Left lung (tissue), 10 donors: ENCODE measurements around the gene GSTM4. TPM values are rescaled to one million over a fixed set of nuclear protein-coding genes. Genes with fewer than 3 reads are reported as not detected.
A peak's percentile ranks its signal among the peaks of the same experiment; 100 is the strongest.
"Not testable (repeated sequence)": the region's sequence is repeated elsewhere in the genome, so short reads cannot be mapped to it uniquely, and the experiment has no call there.

ENCODE experiments used
- ATAC-seq: fragments of 200-7000 bp; cut with Tn5 transposase; one replicate; pipeline ENCODE4 v1.9.1; 2020; ENCODE audit warnings: moderate library complexity
- DNase-seq, 4 donors: peaks; one replicate each; pipeline ENCODE4 v3.0.0-alpha.2; 2013 to 2020
- H3K27ac ChIP-seq, 2 donors: fragments of 200-600 bp; sonication (generic) in 1 of 2; one replicate each; pipeline versions ENCODE4 v1.5.0 to v1.8.0; 2020 to 2021
- H3K27me3 ChIP-seq, 2 donors: fragments of 200-600 bp; sonication (generic) in 1 of 2; one replicate each; pipeline versions ENCODE4 v1.5.0 to v1.8.0; 2020 to 2021
- H3K36me3 ChIP-seq, 2 donors: fragments of 200-600 bp; sonication (generic) in 1 of 2; one replicate each; pipeline versions ENCODE4 v1.5.0 to v1.8.0; 2020 to 2021
- H3K4me1 ChIP-seq, 2 donors: fragments of 200-600 bp; one replicate each; pipeline ENCODE4 v1.8.0; 2021
- H3K4me3 ChIP-seq, 2 donors: fragments of 200-600 bp; sonication (generic) in 1 of 2; one replicate each; pipeline versions ENCODE4 v1.5.0 to v1.8.0; 2020 to 2021; ENCODE audit warnings: mild to moderate bottlenecking in 1 of 2
- H3K9me3 ChIP-seq, 2 donors: fragments of 200-600 bp; sonication (generic) in 1 of 2; one replicate each; pipeline versions ENCODE4 v1.5.0 to v1.8.0; 2020 to 2021
- intact Hi-C, 2 donors: fragments of 100-400 bp; cut with DNase I; formaldehyde crosslinking; loops; one replicate each; pipeline versions ENCODE4 v1.11.2 to v1.14.2; 2022
- polyA plus RNA-seq, 6 donors: library from polyadenylated mRNA; unstranded; fragments of 120-200 nt; gene quantifications; one replicate each; pipeline ENCODE4 v1.2.1, GENCODE V29; 2013; ENCODE audit not compliant: insufficient read length in 6 of 6
- total RNA-seq, 2 donors: library from RNA; stranded (reverse); fragmentation: NEBNext Ultra II Directional; extraction: Animal tissue kit (Norgen Biotek cat#: 25700); gene quantifications; one replicate each; pipeline ENCODE4 v1.2.1, GENCODE V29; 2021
- TF ChIP-seq, protein P1 (sequence below), 2 donors: fragments of 200-600 bp; sonication (generic) in 1 of 2; IDR thresholded peaks; one replicate each; pipeline versions ENCODE4 v1.5.0 to v1.8.0; 2021; ENCODE audit warnings: antibody characterized with exemption in 2 of 2
- donor health status: DM: no; HTN: yes; CAD: no.
- donor health status: DM: no; HTN: no; CAD: no.

The GSTM4 gene
- total and polyA plus RNA-seq, 8 donors: 20.2 to 37.2 (median 28.9) TPM

DNA sequence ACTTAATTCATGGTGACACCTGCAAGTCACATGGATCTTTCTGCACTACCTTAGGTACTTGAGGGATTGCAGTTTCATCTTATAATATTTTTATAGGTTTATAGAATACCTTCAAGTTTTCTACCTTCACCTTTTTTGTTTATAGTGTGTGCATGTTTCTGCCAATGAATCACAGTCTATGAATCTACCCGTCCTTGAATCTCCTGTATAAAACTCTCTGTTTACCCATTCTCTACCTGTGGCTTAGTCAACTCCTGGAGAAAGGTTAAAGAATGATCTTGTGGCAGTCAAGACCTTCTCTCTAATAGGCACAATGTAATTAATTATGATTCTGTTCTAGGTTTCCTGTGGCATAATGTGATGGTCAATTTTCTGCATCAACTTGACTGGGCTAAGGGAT is 8.8 kb downstream of the GSTM4 start:
- no peaks in the 10 kb centered on the region for H3K27me3 ChIP-seq
- no peak for DNase-seq
- H3K4me1 ChIP-seq: peaks cover 0 to 15% of the 10 kb centered on the region in 2 donors
- H3K9me3 ChIP-seq: no peaks in the 10 kb centered on the region
- TF ChIP-seq, protein P1, sequence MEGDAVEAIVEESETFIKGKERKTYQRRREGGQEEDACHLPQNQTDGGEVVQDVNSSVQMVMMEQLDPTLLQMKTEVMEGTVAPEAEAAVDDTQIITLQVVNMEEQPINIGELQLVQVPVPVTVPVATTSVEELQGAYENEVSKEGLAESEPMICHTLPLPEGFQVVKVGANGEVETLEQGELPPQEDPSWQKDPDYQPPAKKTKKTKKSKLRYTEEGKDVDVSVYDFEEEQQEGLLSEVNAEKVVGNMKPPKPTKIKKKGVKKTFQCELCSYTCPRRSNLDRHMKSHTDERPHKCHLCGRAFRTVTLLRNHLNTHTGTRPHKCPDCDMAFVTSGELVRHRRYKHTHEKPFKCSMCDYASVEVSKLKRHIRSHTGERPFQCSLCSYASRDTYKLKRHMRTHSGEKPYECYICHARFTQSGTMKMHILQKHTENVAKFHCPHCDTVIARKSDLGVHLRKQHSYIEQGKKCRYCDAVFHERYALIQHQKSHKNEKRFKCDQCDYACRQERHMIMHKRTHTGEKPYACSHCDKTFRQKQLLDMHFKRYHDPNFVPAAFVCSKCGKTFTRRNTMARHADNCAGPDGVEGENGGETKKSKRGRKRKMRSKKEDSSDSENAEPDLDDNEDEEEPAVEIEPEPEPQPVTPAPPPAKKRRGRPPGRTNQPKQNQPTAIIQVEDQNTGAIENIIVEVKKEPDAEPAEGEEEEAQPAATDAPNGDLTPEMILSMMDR (IDR thresholded peaks at IDR 0.05): no peak
- no peak overlapping the region for H3K27ac ChIP-seq
- intact Hi-C loops: no loop called here
- H3K4me3 ChIP-seq: no peak overlapping the region
- H3K36me3 ChIP-seq: peaks cover 0 to 6% of the 10 kb centered on the region in 2 donors
- no peak for ATAC-seq

DNA sequence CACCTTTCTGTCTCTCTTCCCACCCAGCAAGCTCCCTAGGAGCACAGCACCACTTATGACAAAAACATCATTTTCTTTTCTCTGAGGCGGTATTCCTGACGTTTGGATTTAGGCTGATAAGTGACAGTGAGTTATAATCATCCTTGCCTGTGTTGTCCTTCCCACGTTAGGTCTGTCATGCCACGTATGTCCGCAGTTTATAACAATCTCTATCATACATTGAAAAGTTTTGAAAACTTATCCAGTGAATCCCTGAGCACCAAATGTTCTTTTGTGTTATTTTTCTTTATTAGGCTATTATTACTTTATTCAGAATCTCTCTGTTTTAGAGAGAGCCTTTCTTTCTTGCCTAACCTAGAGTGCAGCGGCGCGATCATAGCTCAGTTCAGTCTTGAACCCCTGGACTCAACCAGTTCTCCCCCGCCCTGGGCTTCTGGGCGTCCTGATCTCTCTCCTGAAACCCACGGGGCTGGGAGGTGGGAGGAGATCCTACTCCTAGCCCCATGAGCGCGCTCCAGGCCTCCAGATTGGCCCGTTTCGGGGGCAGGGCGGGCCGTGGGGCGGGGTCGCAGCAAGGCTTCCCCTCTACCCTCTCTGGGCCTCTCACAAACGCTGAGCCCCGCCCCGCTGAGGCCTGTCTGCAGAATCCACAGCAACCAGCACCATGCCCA is 11.7 kb downstream of the GSTM4 start, which contains the start of gene GSTM2:
GSTM2 (plus strand) TSS at position 606 of the 671 bp plus-strand sequence; CDS start at position 665, 59 bp downstream.
- DNase-seq: peak; percentile 91 to 98 (median 94)
- Histone ChIP-seq H3K36me3 (no peaks in the 10 kb centered on the region), H3K4me1 (peaks cover 0 to 15% of the 10 kb centered on the region in 2 donors), H3K9me3 (no peaks in the 10 kb centered on the region), H3K27me3 (no peaks in the 10 kb centered on the region), H3K4me3 (peak within 1 kb of the TSS; percentile 27 to 44), H3K27ac (no peak within 1 kb of the TSS)
- TF ChIP-seq, protein P1 (IDR thresholded peaks at IDR 0.05): no peak
- intact Hi-C loops: no loop called here
- ATAC-seq: peak; percentile 100

DNA sequence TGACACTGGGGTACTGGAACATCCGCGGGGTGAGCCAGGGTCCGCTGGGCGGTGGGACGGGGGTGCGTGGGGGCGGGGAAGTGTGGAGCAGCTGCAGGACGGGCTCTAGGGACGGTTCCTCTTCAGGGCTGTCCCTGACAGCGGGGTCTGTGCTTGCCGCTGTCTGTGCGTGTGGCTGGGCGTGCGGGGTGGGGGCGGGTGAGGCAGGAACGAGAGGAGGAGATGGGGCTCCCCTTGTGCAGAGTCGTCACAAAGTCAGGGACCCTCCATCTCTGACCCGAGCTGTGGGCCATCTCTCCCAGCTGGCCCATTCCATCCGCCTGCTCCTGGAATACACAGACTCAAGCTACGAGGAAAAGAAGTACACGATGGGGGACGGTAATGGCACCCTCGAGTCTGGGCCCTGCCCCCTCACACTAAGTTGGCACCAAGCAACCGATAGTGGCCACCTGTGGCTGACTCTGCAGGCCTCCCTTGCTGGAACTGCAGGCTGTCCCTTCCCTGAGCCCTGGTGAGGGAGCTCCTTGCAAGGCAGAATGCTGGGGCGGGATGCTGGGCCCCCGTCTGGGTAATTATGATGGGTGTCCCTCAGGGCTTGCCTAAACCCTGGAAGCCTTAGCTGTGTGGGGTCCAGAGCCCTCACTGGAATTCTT is 12.3 kb downstream of the GSTM4 start:
- intact Hi-C loops: no loop called here
- ATAC-seq: peak; percentile 18
- H3K27ac ChIP-seq: no peak overlapping the region

DNA sequence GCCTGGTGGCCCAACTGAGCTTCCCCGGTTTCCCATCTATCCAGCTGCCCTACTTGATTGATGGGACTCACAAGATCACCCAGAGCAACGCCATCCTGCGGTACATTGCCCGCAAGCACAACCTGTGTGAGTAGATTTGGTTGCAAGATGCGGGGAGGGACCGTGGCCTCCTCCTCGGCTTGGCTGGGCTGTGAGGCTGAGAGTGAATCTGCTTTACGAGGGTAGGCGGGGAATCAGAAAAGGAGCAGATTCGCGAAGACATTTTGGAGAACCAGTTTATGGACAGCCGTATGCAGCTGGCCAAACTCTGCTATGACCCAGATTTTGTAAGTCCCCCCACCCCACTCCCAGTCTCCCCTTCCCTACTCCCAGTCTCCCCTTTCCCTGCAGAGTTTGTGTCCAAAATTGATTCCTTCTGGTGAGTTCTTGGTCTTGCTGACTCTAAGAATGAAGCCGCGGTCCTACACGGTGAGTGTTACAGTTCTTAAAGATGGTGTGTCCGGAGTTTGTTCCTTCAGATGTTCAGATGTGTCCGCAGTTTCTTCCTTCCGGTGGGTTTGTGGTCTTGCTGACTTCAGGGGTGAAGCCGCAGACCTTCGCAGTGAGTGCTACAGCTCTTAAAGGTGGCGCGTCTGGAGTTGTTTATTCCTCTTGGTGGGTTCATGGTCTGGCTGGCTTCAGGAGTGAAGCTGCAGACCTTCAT is 13.5 kb downstream of the GSTM4 start:
- ATAC-seq: no peak
- intact Hi-C loops: no loop called here

More for the DNA sequence above, 12.3 kb downstream of the GSTM4 start:
- Histone ChIP-seq H3K4me1 (peaks cover 0 to 15% of the 10 kb centered on the region in 2 donors), H3K27me3 (no peaks in the 10 kb centered on the region), H3K9me3 (no peaks in the 10 kb centered on the region), H3K4me3 (peak overlapping the region; percentile 27 to 44), H3K36me3 (no peaks in the 10 kb centered on the region)
- DNase-seq: no peak
- TF ChIP-seq, protein P1 (IDR thresholded peaks at IDR 0.05): no peak

DNA sequence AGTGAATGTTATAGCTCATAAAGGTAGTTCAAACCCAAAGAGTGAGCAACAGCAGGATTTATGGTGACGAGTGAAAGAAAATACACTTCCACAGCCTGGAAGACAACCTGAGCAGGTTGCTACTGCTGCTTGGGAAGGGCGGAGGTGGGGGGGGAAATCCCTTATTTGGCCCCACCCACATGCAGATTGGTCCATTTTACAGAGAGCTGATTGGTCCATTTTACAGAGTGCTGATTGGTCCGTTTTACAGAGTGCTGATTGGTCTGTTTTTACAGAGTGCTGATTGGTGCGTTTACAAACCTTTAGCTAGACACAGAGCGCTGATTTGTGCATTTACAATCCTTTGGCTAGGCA is 14.0 kb downstream of the GSTM4 start:
- H3K9me3 ChIP-seq, ATAC-seq, H3K4me3 ChIP-seq, H3K36me3 ChIP-seq, H3K27ac ChIP-seq, DNase-seq, H3K27me3 ChIP-seq: not testable (repeated sequence)
- intact Hi-C loops: loop anchor here in 1 of 2 donors (5.0 kb wide), 1 partner anchor 47 kb away; no protein-coding TSS in a partner anchor
- H3K4me1 ChIP-seq: peaks cover 0 to 15% of the 10 kb centered on the region in 2 donors

More for the DNA sequence above, 13.5 kb downstream of the GSTM4 start:
- H3K27ac ChIP-seq: no peak overlapping the region
- H3K4me1 ChIP-seq: peaks cover 0 to 15% of the 10 kb centered on the region in 2 donors
- no peak for DNase-seq
- TF ChIP-seq, protein P1 (IDR thresholded peaks at IDR 0.05): no peak
- H3K9me3 ChIP-seq: no peaks in the 10 kb centered on the region
- no peaks in the 10 kb centered on the region for H3K27me3 ChIP-seq
- H3K36me3 ChIP-seq: peaks cover 0 to 4% of the 10 kb centered on the region in 2 donors
- H3K4me3 ChIP-seq: no peak overlapping the region
